ENCODE data around the gene CDC25B.

GRCh38 chr20:3826420-3826819, 30.3 kb downstream of the CDC25B start:
- no peak for TF ChIP-seq POLR2A (IDR thresholded peaks at IDR 0.05)
- TF ChIP-seq CTCF (IDR thresholded peaks at IDR 0.05) = no peak
- no peak for TF ChIP-seq POLR2AphosphoS5 (IDR thresholded peaks at IDR 0.05)

All from prostate gland (tissue), 2 donors.